NCI-H345 treated with DMSO at 0.1 percent for 48 hours (cell line): ENCODE measurements around the gene FCRLA.

ENCODE experiments used
- DNase-seq: peaks from one replicate; lab custom pipeline; 2025; ENCODE audit not compliant: unreplicated experiment; lab: John Stamatoyannopoulos, UW

FCRLA gene

GRCh38 chr1:161730050-161730564, 23.1 kb downstream of the FCRLA start:
- DNase-seq: no peak

- DNase-seq: no peak
Measured at GRCh38 chr1:161731241-161731640, 24.2 kb downstream of the FCRLA start.

GRCh38 chr1:161731981-161732718, 25.1 kb downstream of the FCRLA start:
- no peak for DNase-seq

- no peak for DNase-seq
Measured at GRCh38 chr1:161733526-161733925, 26.5 kb downstream of the FCRLA start.

- DNase-seq: no peak
Measured at GRCh38 chr1:161735837-161736236, 28.8 kb downstream of the FCRLA start.

GRCh38 chr1:161736335-161736969, 29.4 kb downstream of the FCRLA start:
- DNase-seq: no peak

- peak; percentile 14 for DNase-seq
Measured at GRCh38 chr1:161737625-161738024, 30.6 kb downstream of the FCRLA start.

GRCh38 chr1:161738627-161739287, 31.7 kb downstream of the FCRLA start:
- no peak for DNase-seq

- DNase-seq: no peak
Measured at GRCh38 chr1:161739865-161740566, 33.0 kb downstream of the FCRLA start.

- DNase-seq: no peak
Measured at GRCh38 chr1:161740921-161741320, 33.9 kb downstream of the FCRLA start.

GRCh38 chr1:161743231-161743630, 36.2 kb downstream of the FCRLA start:
- no peak for DNase-seq

- DNase-seq: no peak
Measured at GRCh38 chr1:161747801-161748200, 40.8 kb downstream of the FCRLA start.

GRCh38 chr1:161749509-161750407, 42.7 kb downstream of the FCRLA start, which contains the start of gene DUSP12:
DUSP12 (plus strand) TSS chr1:161749786; CDS start chr1:161749802, 16 bp downstream.
- peak; percentile 89 for DNase-seq

- DNase-seq: peak; percentile 35
Measured at GRCh38 chr1:161763522-161764098, 56.6 kb downstream of the FCRLA start.
